Astrocyte (in vitro differentiated cells and primary cell): ENCODE results near the gene MRPS12. TPM values are rescaled to one million over a fixed set of nuclear protein-coding genes. Genes with fewer than 3 reads are reported as not detected.

ENCODE experiments used
- DNase-seq: peaks from one replicate; pipeline ENCODE4 v3.0.0-alpha.2; 2010; ENCODE audit warnings: low read depth
- FAIRE-seq: peaks from 2 replicates; lab custom pipeline; 2011; peaks lifted over from hg19 to GRCh38; lab: Jason Lieb, UNC
- H2AFZ ChIP-seq: 2 replicates; pipeline ENCODE4 v1.6.0; 2012; ENCODE audit warnings: low read depth, low read length, inconsistent platforms
- H3K27ac ChIP-seq: 2 replicates; pipeline ENCODE4 v1.5.1; 2011; ENCODE audit warnings: low read depth, low read length, inconsistent platforms
- H3K27me3 ChIP-seq: 2 replicates; pipeline ENCODE4 v1.6.0; 2011; ENCODE audit warnings: low read length, inconsistent platforms; ENCODE audit not compliant: insufficient read depth
- H3K36me3 ChIP-seq: 2 replicates; pipeline ENCODE4 v1.5.1; 2011; ENCODE audit warnings: low read length, inconsistent platforms; ENCODE audit not compliant: insufficient read depth
- H3K4me1 ChIP-seq: 2 replicates; pipeline ENCODE4 v1.5.1; 2011; ENCODE audit warnings: low read length, inconsistent platforms; ENCODE audit not compliant: insufficient read depth
- H3K4me2 ChIP-seq: 2 replicates; pipeline ENCODE4 v1.6.0; 2012; ENCODE audit warnings: low read length, inconsistent platforms
- H3K4me3 ChIP-seq: 2 replicates; pipeline ENCODE4 v1.5.1; 2011; ENCODE audit warnings: low read depth, mild to moderate bottlenecking, low read length, inconsistent platforms; ENCODE audit not compliant: insufficient read depth
- H3K79me2 ChIP-seq: 2 replicates; pipeline ENCODE4 v1.6.0; 2012; ENCODE audit warnings: mild to moderate bottlenecking, low read length, inconsistent platforms; ENCODE audit not compliant: insufficient read depth
- H3K9ac ChIP-seq: 2 replicates; pipeline ENCODE4 v1.6.0; 2012; ENCODE audit warnings: mild to moderate bottlenecking, low read length, inconsistent platforms
- H3K9me3 ChIP-seq: 2 replicates; pipeline ENCODE4 v1.5.1; 2012; ENCODE audit warnings: low read depth, mild to moderate bottlenecking, low read length, inconsistent platforms; ENCODE audit not compliant: insufficient read depth
- H4K20me1 ChIP-seq: 2 replicates; pipeline ENCODE4 v1.6.0; 2012; ENCODE audit warnings: low read length, inconsistent platforms; ENCODE audit not compliant: insufficient read depth
- H3K27ac Mint-ChIP-seq: one replicate; pipeline ENCODE4 v1.8.0; 2021; ENCODE audit warnings: mild to moderate bottlenecking, mixed read lengths; ENCODE audit not compliant: unreplicated experiment
- H3K27me3 Mint-ChIP-seq: one replicate; pipeline ENCODE4 v1.8.0; 2021; ENCODE audit warnings: low read depth, mixed read lengths; ENCODE audit not compliant: unreplicated experiment
- H3K36me3 Mint-ChIP-seq: one replicate; pipeline ENCODE4 v1.8.0; 2021; ENCODE audit warnings: low read depth, mixed read lengths; ENCODE audit not compliant: unreplicated experiment
- H3K4me1 Mint-ChIP-seq: one replicate; pipeline ENCODE4 v1.8.0; 2021; ENCODE audit warnings: low read depth, mixed read lengths; ENCODE audit not compliant: unreplicated experiment
- H3K4me3 Mint-ChIP-seq: one replicate; pipeline ENCODE4 v1.8.0; 2021; ENCODE audit warnings: mild to moderate bottlenecking, moderate library complexity, mixed read lengths; ENCODE audit not compliant: unreplicated experiment
- H3K9me3 Mint-ChIP-seq: one replicate; pipeline ENCODE4 v1.8.0; 2021; ENCODE audit warnings: mild to moderate bottlenecking, mixed read lengths; ENCODE audit not compliant: unreplicated experiment
- CTCF ChIP-seq: IDR thresholded peaks from 2 replicates; pipeline ENCODE4 v1.5.1; 2011; ENCODE audit warnings: low read depth, mild to moderate bottlenecking, inconsistent platforms, low read length, moderate library complexity; ENCODE audit not compliant: insufficient read depth
- EZH2 ChIP-seq: IDR thresholded peaks from 2 replicates; pipeline ENCODE4 v1.6.1; 2012; ENCODE audit warnings: mild to moderate bottlenecking, low read length, inconsistent platforms; ENCODE audit not compliant: insufficient read depth
- total RNA-seq: library from RNA; stranded (reverse); gene quantifications from 2 replicates; pipeline ENCODE4 v1.2.1, GENCODE V29; 2021

The MRPS12 gene
- total RNA-seq, 1 donor from 2014 or later: 59.5 TPM

- Histone ChIP-seq H3K4me3 (no peak overlapping the region), H3K9me3 (no peaks in the 10 kb centered on the region), H4K20me1 (peaks cover 14% of the 10 kb centered on the region), H3K27ac (no peak overlapping the region), H3K27me3 (no peaks in the 10 kb centered on the region), H3K36me3 (no peaks in the 10 kb centered on the region), H3K4me2 (no peak overlapping the region), H3K79me2 (peaks cover 36% of the 10 kb centered on the region), H3K4me1 (peaks cover 3% of the 10 kb centered on the region), H3K9ac (no peak overlapping the region), H2AFZ (no peak overlapping the region)
- H3K36me3 Mint-ChIP-seq: peaks cover 12% of the 10 kb centered on the region
- H3K4me1 Mint-ChIP-seq: peaks cover 4% of the 10 kb centered on the region
- no peaks in the 10 kb centered on the region for H3K27me3 Mint-ChIP-seq
- DNase-seq: no peak
- H3K4me3 Mint-ChIP-seq: no peak overlapping the region
- no peak for FAIRE-seq
- H3K9me3 Mint-ChIP-seq: peaks cover 1% of the 10 kb centered on the region
- no peak for TF ChIP-seq EZH2
- no peak for TF ChIP-seq CTCF
- no peak overlapping the region for H3K27ac Mint-ChIP-seq
Observed at GRCh38 chr19:38901683-38902082, 29.1 kb upstream of the MRPS12 start.

GRCh38 chr19:38904581-38905539 lies 25.9 kb upstream of the MRPS12 start:
- Histone ChIP-seq H4K20me1 (peaks cover 7% of the 10 kb centered on the region), H3K9ac (no peak overlapping the region), H3K4me3 (no peak overlapping the region), H3K4me2 (no peak overlapping the region), H2AFZ (no peak overlapping the region), H3K4me1 (peaks cover 3% of the 10 kb centered on the region), H3K9me3 (no peaks in the 10 kb centered on the region), H3K27ac (no peak overlapping the region), H3K36me3 (no peaks in the 10 kb centered on the region), H3K79me2 (peaks cover 25% of the 10 kb centered on the region), H3K27me3 (no peaks in the 10 kb centered on the region)
- H3K36me3 Mint-ChIP-seq: peaks cover 23% of the 10 kb centered on the region
- DNase-seq (no peak), FAIRE-seq (no peak)
- H3K9me3 Mint-ChIP-seq: peaks cover 5% of the 10 kb centered on the region
- TF ChIP-seq CTCF: no peak
- no peak for TF ChIP-seq EZH2
- H3K27me3 Mint-ChIP-seq: no peaks in the 10 kb centered on the region
- H3K4me1 Mint-ChIP-seq: peaks cover 4% of the 10 kb centered on the region
- no peak overlapping the region for H3K4me3 Mint-ChIP-seq
- H3K27ac Mint-ChIP-seq: no peak overlapping the region

GRCh38 chr19:38905620-38906019 lies 25.1 kb upstream of the MRPS12 start:
- peaks cover 7% of the 10 kb centered on the region for H4K20me1 ChIP-seq
- no peak overlapping the region for H3K4me3 ChIP-seq
- H3K4me1 ChIP-seq: peaks cover 2% of the 10 kb centered on the region
- TF ChIP-seq EZH2: no peak
- TF ChIP-seq CTCF: no peak
- H3K4me3 Mint-ChIP-seq: no peak overlapping the region
- H3K27ac ChIP-seq: no peak overlapping the region
- peaks cover 5% of the 10 kb centered on the region for H3K9me3 Mint-ChIP-seq
- H3K4me1 Mint-ChIP-seq: peaks cover 3% of the 10 kb centered on the region
- FAIRE-seq: no peak
- no peaks in the 10 kb centered on the region for H3K27me3 ChIP-seq
- no peaks in the 10 kb centered on the region for H3K27me3 Mint-ChIP-seq
- H3K4me2 ChIP-seq: no peak overlapping the region
- peaks cover 17% of the 10 kb centered on the region for H3K79me2 ChIP-seq
- H3K9me3 ChIP-seq: no peaks in the 10 kb centered on the region
- H3K36me3 ChIP-seq: no peaks in the 10 kb centered on the region
- peaks cover 23% of the 10 kb centered on the region for H3K36me3 Mint-ChIP-seq
- H3K27ac Mint-ChIP-seq: no peak overlapping the region
- DNase-seq: no peak
- H2AFZ ChIP-seq: no peak overlapping the region
- H3K9ac ChIP-seq: no peak overlapping the region
